Peyer's patch (tissue), 4 donors: ENCODE results near the gene ZNF184.

Experiments used
- CTCF ChIP-seq, 6 experiments: fragments of 450-650 bp in 4 of 6; fragments of 200-600 bp in 2 of 6; sonication (generic) in 1 of 6; IDR thresholded peaks; one replicate each; pipeline ENCODE4 v1.5.1; 2017 to 2019; ENCODE audit warnings: antibody characterized with exemption in 6 of 6, mild to moderate bottlenecking in 3 of 6, moderate library complexity in 1 of 6
- POLR2A ChIP-seq, 2 donors: fragments of 450-650 bp; IDR thresholded peaks; one replicate each; pipeline ENCODE4 v1.5.1; 2017; ENCODE audit warnings: antibody characterized with exemption in 2 of 2, mild to moderate bottlenecking in 2 of 2, moderate library complexity in 2 of 2

- TF ChIP-seq CTCF (IDR thresholded peaks at IDR 0.05), result no peak
- TF ChIP-seq POLR2A (IDR thresholded peaks at IDR 0.05), result no peak
These were observed 42.1 kb upstream of the ZNF184 start for GRCh38 chr6:27514906-27515495.
